ENCODE results near the gene WNT9B.

GRCh38 chr17:46886310-46886663 lies 34.9 kb downstream of the WNT9B start:
- no peak for TF ChIP-seq CTCF (IDR thresholded peaks at IDR 0.05)
- no peak for TF ChIP-seq POLR2AphosphoS5 (IDR thresholded peaks at IDR 0.05)

Measured in esophagus muscularis mucosa (tissue), 3 donors.